Measurements from ENCODE around the gene GPATCH4.
"Not testable (repeated sequence)": the region's sequence is repeated elsewhere in the genome, so short reads cannot be mapped to it uniquely, and the experiment has no call there.

DNA sequence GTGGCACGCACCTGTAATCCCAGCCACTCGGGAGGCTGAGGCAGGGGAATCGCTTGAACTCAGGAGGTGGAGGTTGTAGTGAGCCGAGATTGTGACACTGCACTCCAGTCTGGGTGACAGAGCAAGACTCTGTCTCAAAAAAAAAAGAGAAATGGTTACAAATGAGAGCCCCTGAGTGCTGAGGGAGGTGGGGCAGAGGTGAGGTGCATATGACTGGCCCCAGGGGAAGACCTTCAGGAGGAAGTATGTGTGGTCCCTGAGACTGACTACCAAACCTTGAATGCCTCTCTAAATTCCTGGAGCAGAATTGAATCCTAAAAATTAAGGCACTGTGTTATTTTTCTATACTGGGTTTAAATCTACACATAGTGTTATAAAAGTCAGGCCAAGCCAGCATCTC, 6.1 kb upstream of the GPATCH4 start:
- not testable (repeated sequence) for TF ChIP-seq CTCF (conservative IDR thresholded peaks at IDR 0.05; ENCODE audit: low read depth, low read length); BHLHE40 (IDR thresholded peaks at IDR 0.05; ENCODE audit: low read depth, low read length); NFE2L2 (IDR thresholded peaks at IDR 0.05; ENCODE audit: low read depth, low read length); POLR2A (IDR thresholded peaks at IDR 0.05; ENCODE audit: low read depth, low read length); SMC3 (IDR thresholded peaks at IDR 0.05; ENCODE audit: low read depth, low read length); CEBPB (IDR thresholded peaks at IDR 0.05; ENCODE audit: low read depth, low read length); RAD21 (IDR thresholded peaks at IDR 0.05; ENCODE audit: low read length); CHD1 (IDR thresholded peaks at IDR 0.05; ENCODE audit: low read depth, low read length); MAZ (IDR thresholded peaks at IDR 0.05; ENCODE audit: borderline replicate concordance, low read depth, low read length); MXI1 (IDR thresholded peaks at IDR 0.05; ENCODE audit: borderline replicate concordance, low read depth, low read length)
- TF ChIP-seq, protein P1, sequence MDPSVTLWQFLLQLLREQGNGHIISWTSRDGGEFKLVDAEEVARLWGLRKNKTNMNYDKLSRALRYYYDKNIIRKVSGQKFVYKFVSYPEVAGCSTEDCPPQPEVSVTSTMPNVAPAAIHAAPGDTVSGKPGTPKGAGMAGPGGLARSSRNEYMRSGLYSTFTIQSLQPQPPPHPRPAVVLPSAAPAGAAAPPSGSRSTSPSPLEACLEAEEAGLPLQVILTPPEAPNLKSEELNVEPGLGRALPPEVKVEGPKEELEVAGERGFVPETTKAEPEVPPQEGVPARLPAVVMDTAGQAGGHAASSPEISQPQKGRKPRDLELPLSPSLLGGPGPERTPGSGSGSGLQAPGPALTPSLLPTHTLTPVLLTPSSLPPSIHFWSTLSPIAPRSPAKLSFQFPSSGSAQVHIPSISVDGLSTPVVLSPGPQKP (IDR thresholded peaks at IDR 0.05; ENCODE audit: borderline replicate concordance, low read depth, low read length) = not testable (repeated sequence)

Measured in IMR-90 (cell line).